WTC11 (cell line): ENCODE data around the gene ADGRL3. TPM values are rescaled to one million over a fixed set of nuclear protein-coding genes. Genes with fewer than 3 reads are reported as not detected.

ENCODE experiments used
- ATAC-seq: fragments of 200-7000 bp; cut with Tn5 transposase; 2 replicates; pipeline ENCODE4 v1.10.0; 2021; ENCODE audit warnings: mild to moderate bottlenecking, moderate library complexity
- CTCF ChIA-PET: fragments of 300-600 bp; sonication (Branson Sonifier 250); formaldehyde crosslinking; loops from one replicate; lab custom pipeline; 2021; ENCODE audit warnings: antibody characterized with exemption; lab: Charles Lee
- POLR2A ChIA-PET: fragments of 350-600 bp; sonication (Branson Sonifier 250); formaldehyde crosslinking; loops from one replicate; lab custom pipeline; 2021; ENCODE audit warnings: antibody characterized with exemption; lab: Charles Lee
- DNase-seq: peaks from one replicate; pipeline ENCODE4 v3.0.0; 2021; ENCODE audit warnings: low spot score
- H3K27ac Mint-ChIP-seq: 2 replicates; pipeline ENCODE4 v1.8.0; 2021; ENCODE audit warnings: mixed read lengths
- H3K27me3 Mint-ChIP-seq: 2 replicates; pipeline ENCODE4 v1.8.0; 2021; ENCODE audit warnings: low read depth, mild to moderate bottlenecking, moderate library complexity, mixed read lengths
- H3K36me3 Mint-ChIP-seq: 2 replicates; pipeline ENCODE4 v1.8.0; 2021; ENCODE audit warnings: mixed read lengths
- H3K4me1 Mint-ChIP-seq: 2 replicates; pipeline ENCODE4 v1.8.0; 2022; ENCODE audit warnings: mixed read lengths
- H3K4me3 Mint-ChIP-seq: 2 replicates; pipeline ENCODE4 v1.8.0; 2021; ENCODE audit warnings: mild to moderate bottlenecking, moderate library complexity, mixed read lengths
- H3K9me3 Mint-ChIP-seq: 2 replicates; pipeline ENCODE4 v1.8.0; 2021; ENCODE audit warnings: mixed read lengths
- ATF1 ChIP-seq: sonication (generic); formaldehyde crosslinking; IDR thresholded peaks from 2 replicates; pipeline ENCODE4 v1.8.1; 2023; ENCODE audit warnings: mild to moderate bottlenecking, moderate library complexity, missing genetic modification reagents
- CBFB ChIP-seq: sonication (generic); formaldehyde crosslinking; IDR thresholded peaks from 2 replicates; pipeline ENCODE4 v1.8.1; 2022; ENCODE audit warnings: mild to moderate bottlenecking, low read depth, missing genetic modification reagents
- ESRRA ChIP-seq: sonication (generic); formaldehyde crosslinking; IDR thresholded peaks from 2 replicates; pipeline ENCODE4 v1.8.1; 2022; ENCODE audit warnings: mild to moderate bottlenecking, missing genetic modification reagents, borderline replicate concordance
- FOXK1 ChIP-seq: sonication (generic); formaldehyde crosslinking; IDR thresholded peaks from 2 replicates; pipeline ENCODE4 v1.8.0; 2022; ENCODE audit warnings: mild to moderate bottlenecking, moderate library complexity, missing genetic modification reagents
- JAZF1 ChIP-seq: fragments of 250-450 bp; sonication (Bioruptor Pico); IDR thresholded peaks from 2 replicates; pipeline ENCODE4 v1.9.0; 2021; ENCODE audit warnings: moderate library complexity, mild to moderate bottlenecking, inconsistent platforms
- KAT7 ChIP-seq: sonication (generic); formaldehyde crosslinking; IDR thresholded peaks from 2 replicates; pipeline ENCODE4 v1.8.1; 2023; ENCODE audit warnings: missing genetic modification reagents, mild to moderate bottlenecking, borderline replicate concordance
- MYBL2 ChIP-seq: sonication (generic); formaldehyde crosslinking; IDR thresholded peaks from 2 replicates; pipeline ENCODE4 v1.8.1; 2023; ENCODE audit warnings: mild to moderate bottlenecking, moderate library complexity, missing genetic modification reagents
- NFE2L1 ChIP-seq: sonication (generic); formaldehyde crosslinking; IDR thresholded peaks from 2 replicates; pipeline ENCODE4 v1.8.1; 2023; ENCODE audit warnings: missing genetic modification reagents
- NFYB ChIP-seq: sonication (generic); formaldehyde crosslinking; conservative IDR thresholded peaks from 2 replicates; pipeline ENCODE4 v1.8.0; 2022; ENCODE audit warnings: low read depth, missing genetic modification reagents
- NR1H2 ChIP-seq: sonication (generic); formaldehyde crosslinking; IDR thresholded peaks from 2 replicates; pipeline ENCODE4 v1.9.0; 2021; ENCODE audit warnings: mild to moderate bottlenecking, moderate library complexity, missing genetic modification reagents
- NR3C1 ChIP-seq: sonication (generic); formaldehyde crosslinking; conservative IDR thresholded peaks from 2 replicates; pipeline ENCODE4 v1.8.1; 2023; ENCODE audit warnings: low read depth, mild to moderate bottlenecking, missing genetic modification reagents
- OVOL2 ChIP-seq: fragments of 250-450 bp; sonication (Bioruptor Pico); IDR thresholded peaks from 2 replicates; pipeline ENCODE4 v1.9.0; 2021; ENCODE audit warnings: mild to moderate bottlenecking, borderline replicate concordance
- RORB ChIP-seq: fragments of 250-450 bp; sonication (Bioruptor Pico); IDR thresholded peaks from 2 replicates; pipeline ENCODE4 v1.9.0; 2021; ENCODE audit warnings: mild to moderate bottlenecking
- SMAD4 ChIP-seq: sonication (generic); formaldehyde crosslinking; IDR thresholded peaks from 2 replicates; pipeline ENCODE4 v1.8.0; 2022; ENCODE audit warnings: mild to moderate bottlenecking, missing genetic modification reagents
- SP1 ChIP-seq: sonication (generic); formaldehyde crosslinking; conservative IDR thresholded peaks from 2 replicates; pipeline ENCODE4 v1.8.1; 2022; ENCODE audit warnings: missing genetic modification reagents
- TEAD1 ChIP-seq: sonication (generic); formaldehyde crosslinking; IDR thresholded peaks from 2 replicates; pipeline ENCODE4 v1.8.0; 2022; ENCODE audit warnings: mild to moderate bottlenecking, missing genetic modification reagents
- ZBTB21 ChIP-seq: sonication (generic); formaldehyde crosslinking; IDR thresholded peaks from 2 replicates; pipeline ENCODE4 v1.8.1; 2023; ENCODE audit warnings: mild to moderate bottlenecking, missing genetic modification reagents, borderline replicate concordance
- ZNF138 ChIP-seq: sonication (generic); formaldehyde crosslinking; conservative IDR thresholded peaks from 2 replicates; pipeline ENCODE4 v1.8.1; 2022; ENCODE audit warnings: mild to moderate bottlenecking, moderate library complexity, missing genetic modification reagents
- total RNA-seq: library from RNA; stranded (reverse); gene quantifications from 3 replicates; pipeline ENCODE4 v1.2.3, GENCODE V29; 2021
- TF ChIP-seq, protein P1 (sequence below): sonication (generic); formaldehyde crosslinking; IDR thresholded peaks from 2 replicates; pipeline ENCODE4 v1.8.1; 2022; ENCODE audit warnings: mild to moderate bottlenecking, moderate library complexity, missing genetic modification reagents
- TF ChIP-seq, protein P2 (sequence below): sonication (generic); formaldehyde crosslinking; IDR thresholded peaks from 2 replicates; pipeline ENCODE4 v1.8.0; 2022; ENCODE audit warnings: mild to moderate bottlenecking, missing genetic modification reagents
- TF ChIP-seq, protein P3 (sequence below): fragments of 250-450 bp; sonication (Bioruptor Pico); IDR thresholded peaks from 2 replicates; pipeline ENCODE4 v1.9.0; 2021; ENCODE audit warnings: mild to moderate bottlenecking
- TF ChIP-seq, protein P4 (sequence below): sonication (generic); formaldehyde crosslinking; IDR thresholded peaks from 2 replicates; pipeline ENCODE4 v1.8.0; 2023; ENCODE audit warnings: missing genetic modification reagents
- TF ChIP-seq, protein P5 (sequence below): sonication (generic); formaldehyde crosslinking; IDR thresholded peaks from 2 replicates; pipeline ENCODE4 v1.8.1; 2022; ENCODE audit warnings: missing genetic modification reagents, borderline replicate concordance
- TF ChIP-seq, protein P6 (sequence below): fragments of 250-450 bp; sonication (Bioruptor Pico); IDR thresholded peaks from 2 replicates; pipeline ENCODE4 v1.9.0; 2021; ENCODE audit warnings: moderate library complexity, mild to moderate bottlenecking, inconsistent platforms, borderline replicate concordance
- TF ChIP-seq, protein P7 (sequence below): sonication (generic); formaldehyde crosslinking; IDR thresholded peaks from 2 replicates; pipeline ENCODE4 v1.8.1; 2023; ENCODE audit warnings: mild to moderate bottlenecking, missing genetic modification reagents, moderate library complexity
- TF ChIP-seq, protein P8 (sequence below): sonication (generic); formaldehyde crosslinking; IDR thresholded peaks from 2 replicates; pipeline ENCODE4 v1.8.1; 2022; ENCODE audit warnings: low read depth, mild to moderate bottlenecking, moderate library complexity, missing genetic modification reagents, borderline replicate concordance

The ADGRL3 gene
- total RNA-seq, 1 experiment from 2014 or later = 8.7 TPM

DNA sequence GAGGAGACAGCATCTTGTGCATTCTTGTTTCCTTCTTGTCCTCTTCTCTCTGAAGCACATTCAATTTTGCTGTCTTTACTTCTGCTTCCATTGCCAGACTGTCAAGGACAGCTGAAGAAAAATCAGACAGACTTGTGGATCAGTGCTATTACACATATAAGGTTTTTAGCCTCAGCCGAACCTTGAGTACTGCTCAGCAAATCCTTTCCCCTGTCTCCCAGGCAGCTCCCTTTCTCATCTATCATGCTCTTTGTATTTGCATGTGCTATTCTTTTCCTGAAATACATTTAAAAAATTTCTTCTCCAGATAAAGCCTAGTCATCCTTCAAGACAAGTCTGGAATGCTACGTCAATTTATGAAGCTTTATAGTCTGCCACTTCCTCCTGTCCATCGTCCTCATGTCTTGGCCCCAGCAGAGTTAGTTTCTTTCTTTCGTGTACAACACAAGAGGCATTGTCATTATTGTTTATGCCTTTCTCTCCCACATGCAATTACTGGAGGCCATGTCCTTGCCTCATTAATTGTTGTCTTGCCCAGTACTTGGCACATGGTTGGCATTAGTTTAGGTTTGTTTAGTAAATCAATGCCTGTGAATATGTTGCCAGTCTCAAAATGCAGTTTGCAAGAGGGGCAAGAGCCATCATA is 45.1 kb downstream of the ADGRL3 start:
- H3K27ac Mint-ChIP-seq = no peak overlapping the region
- ATAC-seq = no peak; the same call in 1 of the 2 replicates
- ChIA-PET POLR2A (no interaction called here), CTCF (no interaction called here)
- no peaks in the 10 kb centered on the region for H3K36me3 Mint-ChIP-seq
- peaks cover 32% of the 10 kb centered on the region for H3K4me1 Mint-ChIP-seq
- H3K9me3 Mint-ChIP-seq = no peaks in the 10 kb centered on the region
- no peaks in the 10 kb centered on the region for H3K27me3 Mint-ChIP-seq
- no peak overlapping the region for H3K4me3 Mint-ChIP-seq
- no peak for DNase-seq
- no peak for TF ChIP-seq NR1H2 (CRISPR knock-in tag)
- TF ChIP-seq NFYB (CRISPR knock-in tag) = no peak
- no peak for TF ChIP-seq ESRRA (CRISPR knock-in tag)

DNA sequence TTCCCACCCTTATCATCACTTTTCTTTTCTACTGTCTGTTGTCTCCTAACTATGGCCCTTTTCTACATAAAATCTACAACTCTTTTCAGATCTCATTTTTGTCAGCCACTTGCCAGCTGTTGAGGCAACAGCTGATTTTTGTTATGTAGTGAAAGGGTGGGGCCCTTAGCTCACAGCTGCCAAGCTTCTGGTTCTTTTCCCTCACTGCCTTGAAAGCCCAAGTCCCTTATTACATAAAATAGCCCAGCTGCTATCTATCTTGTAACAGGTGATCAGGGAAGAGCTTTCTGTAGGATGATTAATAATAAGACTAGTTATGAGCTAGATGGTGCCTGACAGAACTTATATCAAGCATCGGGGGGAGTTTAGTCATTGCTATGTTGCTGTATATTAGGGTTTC is 45.9 kb downstream of the ADGRL3 start:
- DNase-seq (no peak), ATAC-seq (no peak; the same call in 1 of the 2 replicates)
- no peaks in the 10 kb centered on the region for H3K27me3 Mint-ChIP-seq
- no peak overlapping the region for H3K4me3 Mint-ChIP-seq
- H3K9me3 Mint-ChIP-seq = no peaks in the 10 kb centered on the region
- CTCF ChIA-PET = no interaction called here
- H3K36me3 Mint-ChIP-seq = no peaks in the 10 kb centered on the region
- peaks cover 32% of the 10 kb centered on the region for H3K4me1 Mint-ChIP-seq
- TF ChIP-seq, protein P1, sequence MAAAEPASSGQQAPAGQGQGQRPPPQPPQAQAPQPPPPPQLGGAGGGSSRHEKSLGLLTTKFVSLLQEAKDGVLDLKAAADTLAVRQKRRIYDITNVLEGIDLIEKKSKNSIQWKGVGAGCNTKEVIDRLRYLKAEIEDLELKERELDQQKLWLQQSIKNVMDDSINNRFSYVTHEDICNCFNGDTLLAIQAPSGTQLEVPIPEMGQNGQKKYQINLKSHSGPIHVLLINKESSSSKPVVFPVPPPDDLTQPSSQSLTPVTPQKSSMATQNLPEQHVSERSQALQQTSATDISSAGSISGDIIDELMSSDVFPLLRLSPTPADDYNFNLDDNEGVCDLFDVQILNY = no peak
- TF ChIP-seq ZBTB21 (CRISPR knock-in tag) (no peak), NFE2L1 (CRISPR knock-in tag) (no peak), SMAD4 (CRISPR knock-in tag) (no peak), OVOL2 (CRISPR knock-in tag) (no peak), NR1H2 (CRISPR knock-in tag) (no peak)
- no peak overlapping the region for H3K27ac Mint-ChIP-seq
- POLR2A ChIA-PET = no interaction called here

DNA sequence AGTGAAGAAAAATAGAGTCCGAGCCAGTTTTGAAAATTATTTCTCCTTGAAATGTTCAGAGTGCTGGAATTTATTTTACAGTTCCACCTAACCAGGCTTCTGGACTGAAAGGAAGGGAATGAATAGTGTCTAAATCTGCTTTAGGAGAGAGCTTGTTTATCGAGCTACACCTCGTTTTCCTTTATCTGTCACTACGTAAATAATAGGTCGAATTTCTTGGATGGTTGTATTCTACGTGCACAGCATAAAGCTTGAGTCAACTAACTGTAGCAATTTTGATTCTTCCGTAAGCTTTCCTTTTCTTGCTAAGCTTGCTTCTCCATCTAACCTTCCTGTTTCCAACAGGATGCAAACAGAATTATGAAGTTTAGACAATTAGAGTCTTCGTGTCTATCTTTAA is 48.6 kb downstream of the ADGRL3 start:
- H3K27me3 Mint-ChIP-seq = no peaks in the 10 kb centered on the region
- H3K36me3 Mint-ChIP-seq = no peaks in the 10 kb centered on the region
- no peak for DNase-seq
- no peak overlapping the region for H3K4me3 Mint-ChIP-seq
- CTCF ChIA-PET = no interaction called here
- no peaks in the 10 kb centered on the region for H3K9me3 Mint-ChIP-seq
- H3K27ac Mint-ChIP-seq = no peak overlapping the region
- H3K4me1 Mint-ChIP-seq = peaks cover 39% of the 10 kb centered on the region
- TF ChIP-seq SMAD4 (CRISPR knock-in tag) (no peak), SP1 (CRISPR knock-in tag) (no peak), CBFB (CRISPR knock-in tag) (no peak), ZBTB21 (CRISPR knock-in tag) (no peak), ZNF138 (CRISPR knock-in tag) (no peak), NR3C1 (CRISPR knock-in tag) (no peak), FOXK1 (CRISPR knock-in tag) (no peak), MYBL2 (CRISPR knock-in tag) (no peak), TEAD1 (CRISPR knock-in tag) (no peak), JAZF1 (no peak), ATF1 (CRISPR knock-in tag) (no peak), RORB (CRISPR knock-in tag) (no peak), KAT7 (no peak)
- TF ChIP-seq, protein P2, sequence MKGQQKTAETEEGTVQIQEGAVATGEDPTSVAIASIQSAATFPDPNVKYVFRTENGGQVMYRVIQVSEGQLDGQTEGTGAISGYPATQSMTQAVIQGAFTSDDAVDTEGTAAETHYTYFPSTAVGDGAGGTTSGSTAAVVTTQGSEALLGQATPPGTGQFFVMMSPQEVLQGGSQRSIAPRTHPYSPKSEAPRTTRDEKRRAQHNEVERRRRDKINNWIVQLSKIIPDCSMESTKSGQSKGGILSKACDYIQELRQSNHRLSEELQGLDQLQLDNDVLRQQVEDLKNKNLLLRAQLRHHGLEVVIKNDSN = no peak
- TF ChIP-seq, protein P3, sequence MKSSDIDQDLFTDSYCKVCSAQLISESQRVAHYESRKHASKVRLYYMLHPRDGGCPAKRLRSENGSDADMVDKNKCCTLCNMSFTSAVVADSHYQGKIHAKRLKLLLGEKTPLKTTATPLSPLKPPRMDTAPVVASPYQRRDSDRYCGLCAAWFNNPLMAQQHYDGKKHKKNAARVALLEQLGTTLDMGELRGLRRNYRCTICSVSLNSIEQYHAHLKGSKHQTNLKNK (CRISPR knock-in tag) = no peak
- TF ChIP-seq, protein P4, sequence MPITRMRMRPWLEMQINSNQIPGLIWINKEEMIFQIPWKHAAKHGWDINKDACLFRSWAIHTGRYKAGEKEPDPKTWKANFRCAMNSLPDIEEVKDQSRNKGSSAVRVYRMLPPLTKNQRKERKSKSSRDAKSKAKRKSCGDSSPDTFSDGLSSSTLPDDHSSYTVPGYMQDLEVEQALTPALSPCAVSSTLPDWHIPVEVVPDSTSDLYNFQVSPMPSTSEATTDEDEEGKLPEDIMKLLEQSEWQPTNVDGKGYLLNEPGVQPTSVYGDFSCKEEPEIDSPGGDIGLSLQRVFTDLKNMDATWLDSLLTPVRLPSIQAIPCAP (CRISPR knock-in tag) = no peak
- TF ChIP-seq, protein P5, sequence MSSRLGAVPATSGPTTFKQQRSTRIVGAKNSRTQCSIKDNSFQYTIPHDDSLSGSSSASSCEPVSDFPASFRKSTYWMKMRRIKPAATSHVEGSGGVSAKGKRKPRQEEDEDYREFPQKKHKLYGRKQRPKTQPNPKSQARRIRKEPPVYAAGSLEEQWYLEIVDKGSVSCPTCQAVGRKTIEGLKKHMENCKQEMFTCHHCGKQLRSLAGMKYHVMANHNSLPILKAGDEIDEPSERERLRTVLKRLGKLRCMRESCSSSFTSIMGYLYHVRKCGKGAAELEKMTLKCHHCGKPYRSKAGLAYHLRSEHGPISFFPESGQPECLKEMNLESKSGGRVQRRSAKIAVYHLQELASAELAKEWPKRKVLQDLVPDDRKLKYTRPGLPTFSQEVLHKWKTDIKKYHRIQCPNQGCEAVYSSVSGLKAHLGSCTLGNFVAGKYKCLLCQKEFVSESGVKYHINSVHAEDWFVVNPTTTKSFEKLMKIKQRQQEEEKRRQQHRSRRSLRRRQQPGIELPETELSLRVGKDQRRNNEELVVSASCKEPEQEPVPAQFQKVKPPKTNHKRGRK (CRISPR knock-in tag) = no peak
- TF ChIP-seq, protein P6, sequence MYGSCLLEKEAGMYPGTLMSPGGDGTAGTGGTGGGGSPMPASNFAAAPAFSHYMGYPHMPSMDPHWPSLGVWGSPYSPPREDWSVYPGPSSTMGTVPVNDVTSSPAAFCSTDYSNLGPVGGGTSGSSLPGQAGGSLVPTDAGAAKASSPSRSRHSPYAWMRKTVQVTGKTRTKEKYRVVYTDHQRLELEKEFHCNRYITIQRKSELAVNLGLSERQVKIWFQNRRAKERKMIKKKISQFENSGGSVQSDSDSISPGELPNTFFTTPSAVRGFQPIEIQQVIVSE (CRISPR knock-in tag) = no peak
- TF ChIP-seq, protein P7, sequence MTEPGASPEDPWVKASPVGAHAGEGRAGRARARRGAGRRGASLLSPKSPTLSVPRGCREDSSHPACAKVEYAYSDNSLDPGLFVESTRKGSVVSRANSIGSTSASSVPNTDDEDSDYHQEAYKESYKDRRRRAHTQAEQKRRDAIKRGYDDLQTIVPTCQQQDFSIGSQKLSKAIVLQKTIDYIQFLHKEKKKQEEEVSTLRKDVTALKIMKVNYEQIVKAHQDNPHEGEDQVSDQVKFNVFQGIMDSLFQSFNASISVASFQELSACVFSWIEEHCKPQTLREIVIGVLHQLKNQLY (CRISPR knock-in tag) = no peak
- TF ChIP-seq, protein P8, sequence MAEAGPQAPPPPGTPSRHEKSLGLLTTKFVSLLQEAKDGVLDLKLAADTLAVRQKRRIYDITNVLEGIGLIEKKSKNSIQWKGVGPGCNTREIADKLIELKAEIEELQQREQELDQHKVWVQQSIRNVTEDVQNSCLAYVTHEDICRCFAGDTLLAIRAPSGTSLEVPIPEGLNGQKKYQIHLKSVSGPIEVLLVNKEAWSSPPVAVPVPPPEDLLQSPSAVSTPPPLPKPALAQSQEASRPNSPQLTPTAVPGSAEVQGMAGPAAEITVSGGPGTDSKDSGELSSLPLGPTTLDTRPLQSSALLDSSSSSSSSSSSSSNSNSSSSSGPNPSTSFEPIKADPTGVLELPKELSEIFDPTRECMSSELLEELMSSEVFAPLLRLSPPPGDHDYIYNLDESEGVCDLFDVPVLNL (CRISPR knock-in tag) = no peak
- ATAC-seq = no peak
- POLR2A ChIA-PET = no interaction called here
